Heart right ventricle (tissue), 16 donors: ENCODE data around the gene ORC3. TPM values are rescaled to one million over a fixed set of nuclear protein-coding genes. Genes with fewer than 3 reads are reported as not detected.

Experiments
- ATAC-seq, 8 donors: fragments of 200-7000 bp; cut with Tn5 transposase; one replicate each; pipeline ENCODE4 v1.9.1; 2020; ENCODE audit warnings: mild to moderate bottlenecking in 8 of 8, moderate library complexity in 8 of 8, moderate number of reproducible peaks in 1 of 8
- DNase-seq, 2 donors: peaks; one replicate each; pipeline ENCODE4 v3.0.0-alpha.2; 2020
- H3K27ac ChIP-seq, 10 donors: fragments of 200-600 bp; sonication (generic) in 2 of 10; one replicate each; pipeline versions ENCODE4 v1.5.0 to v1.8.0; 2020 to 2022; ENCODE audit warnings: mild to moderate bottlenecking in 3 of 10
- H3K27me3 ChIP-seq, 7 donors: fragments of 200-600 bp; one replicate each; pipeline ENCODE4 v1.8.0; 2021 to 2022; ENCODE audit warnings: mild to moderate bottlenecking in 2 of 7
- H3K36me3 ChIP-seq, 9 donors: fragments of 200-600 bp; sonication (generic) in 1 of 9; one replicate each; pipeline versions ENCODE4 v1.5.0 to v1.8.0; 2020 to 2022; ENCODE audit warnings: mild to moderate bottlenecking in 2 of 9
- H3K4me1 ChIP-seq, 9 donors: fragments of 200-600 bp; sonication (generic) in 1 of 9; one replicate each; pipeline versions ENCODE4 v1.5.0 to v1.8.0; 2020 to 2022; ENCODE audit warnings: mild to moderate bottlenecking in 4 of 9
- H3K4me3 ChIP-seq, 10 donors: fragments of 200-600 bp; sonication (generic) in 2 of 10; one replicate each; pipeline versions ENCODE4 v1.5.0 to v1.8.0; 2020 to 2022; ENCODE audit warnings: mild to moderate bottlenecking in 7 of 10, moderate library complexity in 2 of 10
- H3K9me3 ChIP-seq, 11 donors: fragments of 200-600 bp in 10 of 11; sonication (generic) in 2 of 11; one replicate each; pipeline versions ENCODE4 v1.5.0 to v1.8.0; 2013 to 2022; ENCODE audit warnings: mild to moderate bottlenecking in 2 of 11, control low read depth in 1 of 11, moderate library complexity in 1 of 11
- WGBS, 2 donors: extraction: QIAGEN DNeasy Blood & Tissue Kit; methylation state at CpG; one replicate each; pipeline ENCODE4 v1.1.7; 2013; ENCODE audit warnings: inconsistent platforms in 1 of 2; 5-methylcytosine and 5-hydroxymethylcytosine counted together
- intact Hi-C, 10 donors: fragments of 100-400 bp; cut with DNase I; formaldehyde crosslinking; loops; one replicate each; pipeline versions ENCODE4 v1.11.1 to v1.14.2; 2022
- polyA plus RNA-seq, 2 donors: library from polyadenylated mRNA; stranded (reverse); fragments of 200-250 nt; gene quantifications; one replicate each; pipeline ENCODE4 v1.2.3, GENCODE V29; 2013
- total RNA-seq, 10 donors: library from RNA; stranded (reverse); fragmentation: NEBNext Ultra II Directional in 3 of 10; extraction: Animal tissue kit (Norgen Biotek cat#: 25700) in 3 of 10; gene quantifications; one replicate each; pipeline versions ENCODE4 v1.2.1 to v1.2.4, GENCODE V29; 2021 to 2023
- TF ChIP-seq, protein P1 (sequence below), 9 donors: fragments of 200-600 bp; sonication (generic) in 2 of 9; IDR thresholded peaks; one replicate each; pipeline versions ENCODE4 v1.5.0 to v1.8.0; 2021 to 2022; ENCODE audit warnings: antibody characterized with exemption in 9 of 9, mild to moderate bottlenecking in 5 of 9, moderate library complexity in 1 of 9
- donor health status: Arrhythmogenic right ventricular cardiomyopathy.
- donor health status: ischemic (EF 13 %, LVEDD 7.1; RV severe dilation, severe dysfunction).
- donor health status: healthy with polysubstance abuse.
- donor health status: DM: no; HTN: yes; CAD: no.
- donor health status: DM: no; HTN: no; CAD: no.
- donor health status: ischemic (EF 25% LVEDD 6.9; RV normal size, moderate dysfunction).
- donor health status: ischemic (EF 25% LVEDD 5.7; RV mildly dilated, moderate dysfunction).
- donor health status: healthy.
- donor health status: DM: yes; HTN: yes; CAD: no.
- donor health status: Ischemic cardiomyopathy.
- donor health status: ischemic (EF 35%, LVEDD 5.7; RV mildly dilated, moderate dysfunction).
- donor health status: nonischemic (EF 11% LVEDD 7.7; RV severe dilation, severe dysfunction).
- donor health status: DM: yes; HTN: yes; CAD: no.
- donor health status: PGD.
- donor health status: ischemic (EF 29% LVEDD 5.4; RV normal size, mild dysfunction).
- donor health status: nonischemic (EF 23%, LVEDD 6.1; RV moderate dilation, normal function).

ORC3 gene
- total and polyA plus RNA-seq, 12 donors = 15.7 to 28.2 (median 21.8) TPM

DNA sequence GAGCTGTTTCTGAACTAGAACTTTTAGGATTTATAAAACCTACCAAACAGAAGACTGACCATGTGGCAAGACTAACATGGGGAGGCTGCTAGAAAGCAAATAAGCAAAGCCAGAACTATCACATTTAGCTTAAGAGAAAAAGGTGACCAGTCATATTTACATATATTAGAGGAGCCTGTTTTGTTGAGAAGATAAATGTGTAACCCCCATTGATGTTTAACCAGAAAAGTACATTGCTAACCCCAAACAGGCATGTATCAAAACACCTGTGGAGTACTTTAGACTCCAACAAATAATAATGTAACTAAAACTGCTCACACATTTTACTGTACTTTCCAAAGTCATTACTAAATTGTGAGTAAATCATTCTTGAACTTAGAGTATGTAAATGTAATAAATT, 77.1 kb downstream of the ORC3 start:
- no peaks in the 10 kb centered on the region for H3K27me3 ChIP-seq
- no peaks in the 10 kb centered on the region for H3K9me3 ChIP-seq
- DNase-seq = no peak
- peaks cover 0 to 94% (median 3%) of the 10 kb centered on the region in 9 donors for H3K36me3 ChIP-seq
- no peak overlapping the region for H3K27ac ChIP-seq
- peaks cover 0 to 15% (median 0%) of the 10 kb centered on the region in 9 donors for H3K4me1 ChIP-seq
- H3K4me3 ChIP-seq = no peak overlapping the region
- intact Hi-C loops = no loop called here
- TF ChIP-seq, protein P1, sequence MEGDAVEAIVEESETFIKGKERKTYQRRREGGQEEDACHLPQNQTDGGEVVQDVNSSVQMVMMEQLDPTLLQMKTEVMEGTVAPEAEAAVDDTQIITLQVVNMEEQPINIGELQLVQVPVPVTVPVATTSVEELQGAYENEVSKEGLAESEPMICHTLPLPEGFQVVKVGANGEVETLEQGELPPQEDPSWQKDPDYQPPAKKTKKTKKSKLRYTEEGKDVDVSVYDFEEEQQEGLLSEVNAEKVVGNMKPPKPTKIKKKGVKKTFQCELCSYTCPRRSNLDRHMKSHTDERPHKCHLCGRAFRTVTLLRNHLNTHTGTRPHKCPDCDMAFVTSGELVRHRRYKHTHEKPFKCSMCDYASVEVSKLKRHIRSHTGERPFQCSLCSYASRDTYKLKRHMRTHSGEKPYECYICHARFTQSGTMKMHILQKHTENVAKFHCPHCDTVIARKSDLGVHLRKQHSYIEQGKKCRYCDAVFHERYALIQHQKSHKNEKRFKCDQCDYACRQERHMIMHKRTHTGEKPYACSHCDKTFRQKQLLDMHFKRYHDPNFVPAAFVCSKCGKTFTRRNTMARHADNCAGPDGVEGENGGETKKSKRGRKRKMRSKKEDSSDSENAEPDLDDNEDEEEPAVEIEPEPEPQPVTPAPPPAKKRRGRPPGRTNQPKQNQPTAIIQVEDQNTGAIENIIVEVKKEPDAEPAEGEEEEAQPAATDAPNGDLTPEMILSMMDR (IDR thresholded peaks at IDR 0.05) = no peak
- ATAC-seq = no peak

DNA sequence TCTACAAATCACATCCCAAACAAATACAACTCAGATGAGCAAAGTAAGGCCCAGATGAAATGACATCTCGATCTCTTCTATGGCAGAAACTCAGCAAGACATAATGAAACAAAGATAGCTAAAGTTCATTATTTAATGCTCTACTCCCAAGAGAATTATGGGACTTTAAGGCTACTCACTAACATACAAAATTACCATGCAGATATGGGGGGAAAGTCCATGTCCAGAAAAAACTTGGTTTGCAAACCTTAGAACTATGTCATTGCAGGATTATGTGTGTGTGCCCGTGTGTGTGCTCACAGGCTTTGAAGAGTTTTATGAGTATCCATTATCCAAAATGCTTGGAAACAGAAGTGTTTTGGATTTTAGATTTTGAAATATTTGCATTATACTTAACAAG, 78.1 kb downstream of the ORC3 start:
- intact Hi-C loops = no loop called here
- no peaks in the 10 kb centered on the region for H3K27me3 ChIP-seq
- TF ChIP-seq, protein P1 (IDR thresholded peaks at IDR 0.05) = no peak
- H3K9me3 ChIP-seq = no peaks in the 10 kb centered on the region
- no peak overlapping the region for H3K4me3 ChIP-seq
- DNase-seq (no peak), ATAC-seq (no peak)
- 91 to 92% methylated on average over 2 of the region's 2 CpGs for WGBS, 2 donors
- no peak overlapping the region for H3K27ac ChIP-seq
- peaks cover 0 to 24% (median 0%) of the 10 kb centered on the region in 9 donors for H3K4me1 ChIP-seq
- peaks cover 0 to 94% (median 6%) of the 10 kb centered on the region in 9 donors for H3K36me3 ChIP-seq

DNA sequence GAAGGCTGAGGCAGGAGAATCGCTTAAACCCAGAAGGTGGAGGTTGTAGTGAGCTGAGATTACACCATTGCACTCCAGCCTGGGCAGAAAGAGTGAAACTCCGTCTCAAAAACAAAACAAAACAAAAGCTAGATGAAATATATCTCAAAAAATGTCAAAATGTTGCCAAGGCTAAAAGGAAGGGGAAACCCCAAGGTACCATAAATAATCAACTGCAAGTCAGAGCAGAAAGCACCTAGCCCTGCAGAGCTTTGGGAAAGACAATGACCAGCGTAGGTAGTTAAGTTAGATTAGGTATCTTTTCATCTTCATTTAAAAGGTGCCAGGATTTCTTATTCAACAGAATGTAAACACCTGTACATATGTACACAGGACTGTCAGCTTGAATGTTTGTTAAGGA, 79.1 kb downstream of the ORC3 start:
- intact Hi-C loops = no loop called here
- H3K27ac ChIP-seq = no peak overlapping the region

DNA sequence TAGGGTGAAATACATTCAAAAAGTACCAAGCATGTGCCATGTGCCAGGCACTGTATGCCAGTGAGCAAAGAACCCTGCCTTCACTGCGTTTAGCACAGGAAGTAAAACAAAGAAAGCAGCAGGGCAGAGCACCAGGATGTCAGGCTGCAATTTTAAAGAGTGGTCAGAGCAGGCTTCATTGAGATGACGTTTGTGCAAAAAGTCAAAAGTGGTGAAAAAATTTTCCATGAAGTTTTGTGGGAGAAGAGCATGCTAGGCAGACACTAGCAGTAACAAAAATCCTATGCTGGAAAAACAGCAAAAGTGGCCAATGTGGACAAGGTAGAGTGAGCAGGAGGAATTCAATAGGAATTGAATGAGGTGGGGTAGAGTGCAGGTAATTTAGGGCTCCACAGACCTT, 80.8 kb downstream of the ORC3 start:
- intact Hi-C loops = no loop called here
- ATAC-seq = no peak
- Histone ChIP-seq H3K9me3 (no peaks in the 10 kb centered on the region), H3K27me3 (no peaks in the 10 kb centered on the region), H3K27ac (peak overlapping the region in 2 of 10 donors; percentile 5 to 23), H3K4me1 (peaks cover 0 to 31% (median 10%) of the 10 kb centered on the region in 9 donors), H3K36me3 (peaks cover 0 to 94% (median 16%) of the 10 kb centered on the region in 9 donors), H3K4me3 (no peak overlapping the region)
- WGBS, 2 donors = 48 to 51% methylated on average over 2 of the region's 2 CpGs
- TF ChIP-seq, protein P1 (IDR thresholded peaks at IDR 0.05) = no peak
- DNase-seq = no peak

More for the DNA sequence above, 79.1 kb downstream of the ORC3 start:
- WGBS, 2 donors = 82 to 86% methylated on average over 3 of the region's 3 CpGs
- Histone ChIP-seq H3K9me3 (no peaks in the 10 kb centered on the region), H3K36me3 (peaks cover 0 to 94% (median 8%) of the 10 kb centered on the region in 9 donors), H3K4me3 (no peak overlapping the region), H3K27me3 (no peaks in the 10 kb centered on the region), H3K4me1 (peaks cover 0 to 24% (median 0%) of the 10 kb centered on the region in 9 donors)
- no peak for DNase-seq
- TF ChIP-seq, protein P1 (IDR thresholded peaks at IDR 0.05) = no peak
- ATAC-seq = no peak
